NT2/D1 (cell line): Measurements from ENCODE around the gene NAT14.
"Not testable (repeated sequence)": the region's sequence is repeated elsewhere in the genome, so short reads cannot be mapped to it uniquely, and the experiment has no call there.

Experiments
- DNase-seq: peaks from one replicate; pipeline ENCODE4 v3.0.0-alpha.2; 2011; ENCODE audit warnings: low read depth, low spot score
- H3K27me3 ChIP-seq: 2 replicates; pipeline ENCODE4 v1.6.0; 2011; ENCODE audit warnings: mild to moderate bottlenecking; ENCODE audit not compliant: insufficient read length, insufficient read depth
- H3K36me3 ChIP-seq: 2 replicates; pipeline ENCODE4 v1.6.1; 2011; ENCODE audit warnings: mild to moderate bottlenecking, low read length, mixed read lengths; ENCODE audit not compliant: insufficient read depth, insufficient read length
- H3K4me1 ChIP-seq: 2 replicates; pipeline ENCODE4 v1.5.1; 2011; ENCODE audit not compliant: insufficient read depth, insufficient read length
- H3K4me3 ChIP-seq: 2 replicates; pipeline ENCODE4 v1.5.1; 2011; ENCODE audit warnings: low read depth; ENCODE audit not compliant: insufficient read length
- H3K9ac ChIP-seq: 2 replicates; pipeline ENCODE4 v1.6.0; 2011; ENCODE audit warnings: low read depth; ENCODE audit not compliant: insufficient read length
- H3K9me3 ChIP-seq: 2 replicates; pipeline ENCODE4 v1.5.1; 2011; ENCODE audit warnings: mild to moderate bottlenecking, low read length; ENCODE audit not compliant: insufficient read depth
- SUZ12 ChIP-seq: IDR thresholded peaks from 2 replicates; pipeline ENCODE4 v1.6.1; 2011; ENCODE audit not compliant: insufficient read length, insufficient read depth; ENCODE audit errors: extremely low read depth
- YY1 ChIP-seq: IDR thresholded peaks from 2 replicates; pipeline ENCODE4 v1.6.1; 2011; ENCODE audit not compliant: insufficient read length, insufficient read depth
- ZNF274 ChIP-seq: IDR thresholded peaks from 2 replicates; pipeline ENCODE4 v1.6.1; 2011; ENCODE audit warnings: mild to moderate bottlenecking, low read depth, low read length

NAT14 gene

GRCh38 chr19:55442372-55442961 is 42.5 kb upstream of the NAT14 start:
- H3K27me3 ChIP-seq = peaks cover 97% of the 10 kb centered on the region
- no peak for TF ChIP-seq YY1
- no peak for TF ChIP-seq ZNF274
- TF ChIP-seq SUZ12 = peak; percentile 35
- H3K9me3 ChIP-seq = no peaks in the 10 kb centered on the region
- DNase-seq = no peak
- H3K9ac ChIP-seq = no peak overlapping the region
- H3K4me1 ChIP-seq = peaks cover 7% of the 10 kb centered on the region
- no peaks in the 10 kb centered on the region for H3K36me3 ChIP-seq
- peak overlapping the region; percentile 4 for H3K4me3 ChIP-seq

DNA sequence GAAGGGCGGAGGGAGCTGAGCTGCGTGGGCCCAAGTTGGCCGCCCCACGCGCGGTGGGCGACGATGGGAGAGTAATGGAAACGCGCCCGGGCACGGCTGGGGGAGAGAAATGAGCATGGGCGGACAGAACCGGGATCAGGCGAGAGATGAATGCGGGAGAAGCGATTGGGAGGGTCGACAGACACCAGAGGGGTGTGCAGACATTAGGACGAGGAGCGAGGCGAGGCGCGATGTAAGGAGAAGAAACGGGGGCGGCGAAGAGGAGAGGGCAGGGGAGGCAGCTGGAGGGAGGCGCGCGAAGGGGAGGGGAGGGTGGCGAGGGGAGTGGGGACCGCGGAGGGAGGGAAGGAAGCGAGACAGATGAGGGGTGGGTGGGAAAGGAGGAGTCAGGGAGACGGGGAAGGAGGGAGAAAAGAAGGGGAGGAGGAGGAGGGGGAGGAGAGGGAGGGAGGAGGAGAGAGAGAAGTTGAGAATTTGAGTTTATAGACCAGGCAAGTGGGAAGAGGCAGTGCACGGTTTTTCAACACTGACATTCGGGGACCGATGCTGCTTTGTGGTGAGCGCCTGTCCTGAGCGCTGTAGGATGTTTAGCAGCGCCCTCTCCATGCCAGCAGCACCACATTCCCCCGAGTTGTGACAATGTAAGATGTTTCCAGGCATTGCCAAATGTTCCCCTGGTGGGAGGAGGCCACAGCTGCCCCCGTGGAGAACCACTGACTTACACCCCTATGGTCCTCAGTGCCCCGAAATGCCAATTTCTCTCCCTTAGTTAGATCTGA is 41.8 kb upstream of the NAT14 start, which contains the start of gene SHISA7:
Gene SHISA7, minus strand, starts transcription at position 256 of the 779 bp plus-strand sequence. CDS start 437 bp downstream, outside the sequence.
- H3K4me3 ChIP-seq = peak within 1 kb of the TSS; percentile 4
- DNase-seq = no peak
- no peaks in the 10 kb centered on the region for H3K9me3 ChIP-seq
- H3K27me3 ChIP-seq = peaks cover 97% of the 10 kb centered on the region
- TF ChIP-seq YY1 (no peak), ZNF274 (no peak), SUZ12 (no peak)
- H3K36me3 ChIP-seq = no peaks in the 10 kb centered on the region
- peaks cover 5% of the 10 kb centered on the region for H3K4me1 ChIP-seq
- no peak within 1 kb of the TSS for H3K9ac ChIP-seq

DNA sequence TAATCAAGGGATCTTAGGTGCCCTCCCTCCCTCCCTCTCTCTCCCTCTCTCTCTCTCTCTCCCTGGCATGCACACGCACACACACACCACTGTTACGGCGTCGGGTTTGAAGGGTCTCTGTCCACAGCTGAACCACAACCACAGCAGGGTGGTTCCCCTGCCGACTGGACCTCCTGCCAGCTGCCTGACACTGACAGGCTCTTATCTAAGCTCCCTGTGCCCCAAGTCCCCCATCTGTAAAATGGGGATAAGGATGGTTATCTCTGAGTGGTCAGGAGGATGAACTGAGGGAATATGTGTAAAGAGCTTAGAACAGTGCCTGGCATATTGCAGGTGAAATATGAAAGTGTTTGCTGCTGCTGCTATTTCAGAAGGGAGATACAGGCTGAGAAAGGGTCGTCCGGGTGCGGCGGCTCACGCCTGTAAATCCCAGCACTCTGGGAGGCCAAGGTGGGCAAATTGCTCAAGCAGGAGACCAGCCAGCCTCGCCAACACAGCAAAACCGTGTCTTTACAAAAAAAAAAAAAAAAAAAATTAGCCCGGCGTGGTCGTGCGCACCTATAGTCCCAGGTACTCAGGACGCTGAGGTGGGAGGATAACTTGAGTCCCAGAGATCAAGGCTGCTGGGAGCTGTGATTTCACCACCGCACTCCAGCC is 41.0 kb upstream of the NAT14 start:
- no peaks in the 10 kb centered on the region for H3K9me3 ChIP-seq
- peaks cover 5% of the 10 kb centered on the region for H3K4me1 ChIP-seq
- H3K9ac ChIP-seq = no peak overlapping the region
- peaks cover 97% of the 10 kb centered on the region for H3K27me3 ChIP-seq
- H3K4me3 ChIP-seq = no peak overlapping the region
- no peak for DNase-seq
- TF ChIP-seq ZNF274 (no peak), SUZ12 (no peak), YY1 (no peak)
- H3K36me3 ChIP-seq = no peaks in the 10 kb centered on the region

DNA sequence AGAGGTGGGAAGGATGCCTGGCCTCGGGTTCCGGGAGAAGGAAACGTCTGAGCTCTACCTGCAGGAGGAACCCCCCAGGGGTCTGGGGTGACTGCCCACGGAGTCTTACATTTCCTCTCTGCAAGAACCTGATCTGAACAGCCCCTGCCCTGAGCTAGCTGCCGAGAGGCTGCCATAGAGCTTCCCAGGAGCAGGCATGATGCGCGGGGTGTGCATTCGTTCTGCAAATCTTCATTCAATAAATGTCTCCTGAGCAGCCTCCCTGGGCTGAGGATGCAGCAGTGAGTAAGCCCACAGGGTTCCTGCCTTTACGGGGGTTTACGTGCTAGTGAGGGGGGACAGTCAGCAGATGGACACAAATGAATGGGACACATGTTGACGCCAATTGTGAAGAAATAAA is 40.3 kb upstream of the NAT14 start:
- no peak for TF ChIP-seq SUZ12
- TF ChIP-seq YY1 = no peak
- no peak for TF ChIP-seq ZNF274
- H3K9me3 ChIP-seq = no peaks in the 10 kb centered on the region
- no peak for DNase-seq
- no peaks in the 10 kb centered on the region for H3K36me3 ChIP-seq
- no peak overlapping the region for H3K4me3 ChIP-seq
- H3K9ac ChIP-seq = no peak overlapping the region
- H3K27me3 ChIP-seq = peaks cover 97% of the 10 kb centered on the region
- H3K4me1 ChIP-seq = peaks cover 3% of the 10 kb centered on the region

- Histone ChIP-seq H3K9me3 (no peaks in the 10 kb centered on the region), H3K4me1 (no peaks in the 10 kb centered on the region), H3K4me3 (no peak overlapping the region), H3K9ac (no peak overlapping the region), H3K27me3 (peaks cover 95% of the 10 kb centered on the region), H3K36me3 (no peaks in the 10 kb centered on the region)
- DNase-seq = no peak
- TF ChIP-seq YY1 (no peak), ZNF274 (no peak), SUZ12 (no peak)
Observed at GRCh38 chr19:55446060-55446459, 38.9 kb upstream of the NAT14 start.

DNA sequence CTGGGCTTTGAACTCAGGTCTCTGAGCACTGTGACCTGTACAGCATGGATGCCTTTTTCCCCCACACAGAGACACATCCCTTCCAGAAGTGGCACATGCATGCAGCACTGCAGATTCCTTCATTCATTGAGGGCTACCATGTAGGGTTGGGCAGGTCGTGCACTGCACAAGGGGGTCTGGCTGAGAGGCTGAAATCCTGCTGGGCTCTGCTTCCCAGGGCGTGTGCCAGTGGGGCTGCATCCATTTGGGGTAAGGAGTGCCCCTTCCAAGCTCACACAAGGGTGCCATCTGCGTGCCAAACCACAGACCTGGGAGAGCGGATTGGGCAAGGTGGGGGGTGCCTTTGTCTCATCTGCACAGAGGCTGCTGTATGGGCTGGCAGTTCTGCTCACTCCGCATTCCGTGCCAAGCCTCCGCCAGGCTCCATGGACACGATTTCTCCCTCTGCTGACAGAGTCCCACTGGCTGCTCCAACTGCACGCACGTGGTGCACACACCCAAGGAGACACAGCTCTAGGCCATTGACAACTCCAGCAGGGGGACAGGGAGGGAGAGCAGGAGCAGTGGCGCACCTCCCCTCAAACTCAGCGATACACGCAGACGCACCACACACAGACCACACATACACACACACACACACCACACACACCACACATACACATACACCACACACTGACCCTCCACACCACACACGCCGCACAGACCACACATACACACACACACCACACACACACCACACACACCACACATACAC is 37.4 kb upstream of the NAT14 start:
- H3K36me3 ChIP-seq = no peaks in the 10 kb centered on the region
- no peak overlapping the region for H3K9ac ChIP-seq
- no peak overlapping the region for H3K4me3 ChIP-seq
- DNase-seq = no peak
- peaks cover 94% of the 10 kb centered on the region for H3K27me3 ChIP-seq
- no peaks in the 10 kb centered on the region for H3K4me1 ChIP-seq
- no peak for TF ChIP-seq ZNF274
- TF ChIP-seq SUZ12 = no peak
- no peak for TF ChIP-seq YY1
- H3K9me3 ChIP-seq = no peaks in the 10 kb centered on the region

DNA sequence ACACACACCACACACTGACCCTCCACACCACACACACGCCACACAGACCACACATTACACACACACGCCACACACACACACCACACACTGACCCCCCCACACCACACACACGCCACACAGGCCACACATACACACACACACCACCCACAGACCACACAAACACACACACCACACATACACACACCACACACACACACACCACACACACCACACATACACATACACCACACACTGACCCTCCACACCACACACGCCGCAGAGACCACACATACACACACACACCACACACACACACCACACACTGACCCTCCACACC is 36.9 kb upstream of the NAT14 start:
- H3K4me1 ChIP-seq, H3K9me3 ChIP-seq, H3K36me3 ChIP-seq, H3K4me3 ChIP-seq, H3K9ac ChIP-seq, DNase-seq: not testable (repeated sequence)
- H3K27me3 ChIP-seq = peaks cover 93% of the 10 kb centered on the region
